Measurements from ENCODE around the gene OR10H1. TPM values are rescaled to one million over a fixed set of nuclear protein-coding genes. Genes with fewer than 3 reads are reported as not detected.
"Not testable (repeated sequence)": the region's sequence is repeated elsewhere in the genome, so short reads cannot be mapped to it uniquely, and the experiment has no call there.

OR10H1 gene
- polyA plus RNA-seq, 1 donor from 2014 or later = not detected

GRCh38 chr19:15840833-15841232 is 25.4 kb upstream of the OR10H1 start:
- Histone ChIP-seq H3K4me3 (ENCODE audit: low read length) (no peak overlapping the region), H3K27me3 (ENCODE audit: insufficient read depth, low read depth, low read length) (no peaks in the 10 kb centered on the region), H3F3A (ENCODE audit: insufficient read depth, low read length, poor library complexity, severe bottlenecking) (no peaks in the 10 kb centered on the region), H3K27ac (ENCODE audit: low read length) (no peak overlapping the region), H3K36me3 (ENCODE audit: insufficient read depth, low read length) (no peaks in the 10 kb centered on the region), H2AFZ (ENCODE audit: low read depth, low read length) (no peak overlapping the region), H3K4me2 (ENCODE audit: low read length) (no peak overlapping the region), H3K9me2 (ENCODE audit: insufficient read depth, low read length) (no peaks in the 10 kb centered on the region), H3K9me3 (ENCODE audit: low read length) (peaks cover 6% of the 10 kb centered on the region), H3K79me2 (replicated peaks; ENCODE audit: insufficient read depth, low read length) (no peaks in the 10 kb centered on the region), H3K9ac (ENCODE audit: low read length) (no peak overlapping the region), H4K20me1 (ENCODE audit: insufficient read depth) (no peaks in the 10 kb centered on the region)
- TF ChIP-seq, protein P1, sequence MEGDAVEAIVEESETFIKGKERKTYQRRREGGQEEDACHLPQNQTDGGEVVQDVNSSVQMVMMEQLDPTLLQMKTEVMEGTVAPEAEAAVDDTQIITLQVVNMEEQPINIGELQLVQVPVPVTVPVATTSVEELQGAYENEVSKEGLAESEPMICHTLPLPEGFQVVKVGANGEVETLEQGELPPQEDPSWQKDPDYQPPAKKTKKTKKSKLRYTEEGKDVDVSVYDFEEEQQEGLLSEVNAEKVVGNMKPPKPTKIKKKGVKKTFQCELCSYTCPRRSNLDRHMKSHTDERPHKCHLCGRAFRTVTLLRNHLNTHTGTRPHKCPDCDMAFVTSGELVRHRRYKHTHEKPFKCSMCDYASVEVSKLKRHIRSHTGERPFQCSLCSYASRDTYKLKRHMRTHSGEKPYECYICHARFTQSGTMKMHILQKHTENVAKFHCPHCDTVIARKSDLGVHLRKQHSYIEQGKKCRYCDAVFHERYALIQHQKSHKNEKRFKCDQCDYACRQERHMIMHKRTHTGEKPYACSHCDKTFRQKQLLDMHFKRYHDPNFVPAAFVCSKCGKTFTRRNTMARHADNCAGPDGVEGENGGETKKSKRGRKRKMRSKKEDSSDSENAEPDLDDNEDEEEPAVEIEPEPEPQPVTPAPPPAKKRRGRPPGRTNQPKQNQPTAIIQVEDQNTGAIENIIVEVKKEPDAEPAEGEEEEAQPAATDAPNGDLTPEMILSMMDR (IDR thresholded peaks at IDR 0.05; ENCODE audit: poor library complexity, severe bottlenecking) = no peak
- TF ChIP-seq SMC3 (conservative IDR thresholded peaks at IDR 0.05; ENCODE audit: poor library complexity) (no peak), EP300 (conservative IDR thresholded peaks at IDR 0.05; ENCODE audit: poor library complexity, severe bottlenecking) (no peak), RAD21 (conservative IDR thresholded peaks at IDR 0.05) (no peak), MXI1 (conservative IDR thresholded peaks at IDR 0.05; ENCODE audit: poor library complexity, severe bottlenecking) (no peak), EZH2 (IDR thresholded peaks at IDR 0.05; ENCODE audit: borderline replicate concordance, insufficient read depth, low read length, poor library complexity, severe bottlenecking) (no peak)
- TF ChIP-seq, protein P2, sequence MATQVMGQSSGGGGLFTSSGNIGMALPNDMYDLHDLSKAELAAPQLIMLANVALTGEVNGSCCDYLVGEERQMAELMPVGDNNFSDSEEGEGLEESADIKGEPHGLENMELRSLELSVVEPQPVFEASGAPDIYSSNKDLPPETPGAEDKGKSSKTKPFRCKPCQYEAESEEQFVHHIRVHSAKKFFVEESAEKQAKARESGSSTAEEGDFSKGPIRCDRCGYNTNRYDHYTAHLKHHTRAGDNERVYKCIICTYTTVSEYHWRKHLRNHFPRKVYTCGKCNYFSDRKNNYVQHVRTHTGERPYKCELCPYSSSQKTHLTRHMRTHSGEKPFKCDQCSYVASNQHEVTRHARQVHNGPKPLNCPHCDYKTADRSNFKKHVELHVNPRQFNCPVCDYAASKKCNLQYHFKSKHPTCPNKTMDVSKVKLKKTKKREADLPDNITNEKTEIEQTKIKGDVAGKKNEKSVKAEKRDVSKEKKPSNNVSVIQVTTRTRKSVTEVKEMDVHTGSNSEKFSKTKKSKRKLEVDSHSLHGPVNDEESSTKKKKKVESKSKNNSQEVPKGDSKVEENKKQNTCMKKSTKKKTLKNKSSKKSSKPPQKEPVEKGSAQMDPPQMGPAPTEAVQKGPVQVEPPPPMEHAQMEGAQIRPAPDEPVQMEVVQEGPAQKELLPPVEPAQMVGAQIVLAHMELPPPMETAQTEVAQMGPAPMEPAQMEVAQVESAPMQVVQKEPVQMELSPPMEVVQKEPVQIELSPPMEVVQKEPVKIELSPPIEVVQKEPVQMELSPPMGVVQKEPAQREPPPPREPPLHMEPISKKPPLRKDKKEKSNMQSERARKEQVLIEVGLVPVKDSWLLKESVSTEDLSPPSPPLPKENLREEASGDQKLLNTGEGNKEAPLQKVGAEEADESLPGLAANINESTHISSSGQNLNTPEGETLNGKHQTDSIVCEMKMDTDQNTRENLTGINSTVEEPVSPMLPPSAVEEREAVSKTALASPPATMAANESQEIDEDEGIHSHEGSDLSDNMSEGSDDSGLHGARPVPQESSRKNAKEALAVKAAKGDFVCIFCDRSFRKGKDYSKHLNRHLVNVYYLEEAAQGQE (IDR thresholded peaks at IDR 0.05; ENCODE audit: borderline replicate concordance) = no peak

- H3K27me3 ChIP-seq (ENCODE audit: insufficient read depth, low read depth, low read length); H3K79me2 ChIP-seq (replicated peaks; ENCODE audit: insufficient read depth, low read length); H3K4me3 ChIP-seq (ENCODE audit: low read length); H3K9me2 ChIP-seq (ENCODE audit: insufficient read depth, low read length); H4K20me1 ChIP-seq (ENCODE audit: insufficient read depth); H3F3A ChIP-seq (ENCODE audit: insufficient read depth, low read length, poor library complexity, severe bottlenecking); H3K9me3 ChIP-seq (ENCODE audit: low read length); H3K36me3 ChIP-seq (ENCODE audit: insufficient read depth, low read length); H3K4me2 ChIP-seq (ENCODE audit: low read length); H3K9ac ChIP-seq (ENCODE audit: low read length); H3K27ac ChIP-seq (ENCODE audit: low read length); H2AFZ ChIP-seq (ENCODE audit: low read depth, low read length): not testable (repeated sequence)
Observed at GRCh38 chr19:15839888-15840287, 24.4 kb upstream of the OR10H1 start.

- no peak overlapping the region for H3K27ac ChIP-seq (ENCODE audit: low read length)
- no peak overlapping the region for H3K4me3 ChIP-seq (ENCODE audit: low read length)
- no peak overlapping the region for H2AFZ ChIP-seq (ENCODE audit: low read depth, low read length)
- H3K36me3 ChIP-seq (ENCODE audit: insufficient read depth, low read length) = no peaks in the 10 kb centered on the region
- H3K4me2 ChIP-seq (ENCODE audit: low read length) = no peak overlapping the region
- no peaks in the 10 kb centered on the region for H3K9me2 ChIP-seq (ENCODE audit: insufficient read depth, low read length)
- H3K9me3 ChIP-seq (ENCODE audit: low read length) = peaks cover 6% of the 10 kb centered on the region
- no peaks in the 10 kb centered on the region for H3K79me2 ChIP-seq (replicated peaks; ENCODE audit: insufficient read depth, low read length)
- H3F3A ChIP-seq (ENCODE audit: insufficient read depth, low read length, poor library complexity, severe bottlenecking) = no peaks in the 10 kb centered on the region
- TF ChIP-seq TAF1 (IDR thresholded peaks at IDR 0.05; ENCODE audit: low read depth) = no peak
- TF ChIP-seq RAD21 (conservative IDR thresholded peaks at IDR 0.05) = no peak
- TF ChIP-seq EP300 (conservative IDR thresholded peaks at IDR 0.05; ENCODE audit: poor library complexity, severe bottlenecking) = no peak
- TF ChIP-seq, protein P1 (IDR thresholded peaks at IDR 0.05; ENCODE audit: poor library complexity, severe bottlenecking) = no peak
- TF ChIP-seq EZH2 (IDR thresholded peaks at IDR 0.05; ENCODE audit: borderline replicate concordance, insufficient read depth, low read length, poor library complexity, severe bottlenecking) = no peak
- no peak for TF ChIP-seq MXI1 (conservative IDR thresholded peaks at IDR 0.05; ENCODE audit: poor library complexity, severe bottlenecking)
- TF ChIP-seq, protein P2 (IDR thresholded peaks at IDR 0.05; ENCODE audit: borderline replicate concordance) = no peak
- TF ChIP-seq SMC3 (conservative IDR thresholded peaks at IDR 0.05; ENCODE audit: poor library complexity) = no peak
- TF ChIP-seq POLR2AphosphoS5 (IDR thresholded peaks at IDR 0.05) = no peak
- no peaks in the 10 kb centered on the region for H4K20me1 ChIP-seq (ENCODE audit: insufficient read depth)
- H3K27me3 ChIP-seq (ENCODE audit: insufficient read depth, low read depth, low read length) = no peaks in the 10 kb centered on the region
- H3K9ac ChIP-seq (ENCODE audit: low read length) = no peak overlapping the region
Observed at GRCh38 chr19:15838351-15838750, 22.9 kb upstream of the OR10H1 start.
